ENCODE results near the gene LY86.

The LY86 gene

GRCh38 chr6:6570929-6571671 lies 17.4 kb upstream of the LY86 start:
- no peak for DNase-seq

DNA sequence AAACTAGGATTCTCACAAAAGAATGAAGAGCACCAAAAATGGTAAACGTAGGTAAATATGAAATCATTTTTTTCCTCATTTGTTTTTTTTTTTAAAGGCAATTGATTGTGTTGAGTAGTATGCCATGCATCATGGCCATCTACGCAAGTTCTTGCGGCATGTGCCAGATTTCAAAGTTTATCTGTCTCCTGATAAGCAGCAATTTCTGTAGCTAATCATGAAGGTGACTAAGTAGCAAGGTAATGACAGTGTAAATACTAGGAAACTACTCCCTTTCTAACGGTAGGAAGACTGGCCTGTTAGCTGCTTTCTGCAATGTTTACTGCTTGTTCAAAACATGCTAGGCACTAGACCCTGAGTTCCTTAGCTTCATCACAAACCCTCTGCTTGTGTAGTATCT lies 13.4 kb upstream of the LY86 start:
- DNase-seq = no peak

- no peak for DNase-seq
These were observed 10.8 kb upstream of the LY86 start for GRCh38 chr6:6577735-6578134.

GRCh38 chr6:6579281-6579680 lies 9.2 kb upstream of the LY86 start:
- no peak for DNase-seq

- DNase-seq = no peak
These were observed 8.2 kb upstream of the LY86 start for GRCh38 chr6:6580225-6580856.

DNA sequence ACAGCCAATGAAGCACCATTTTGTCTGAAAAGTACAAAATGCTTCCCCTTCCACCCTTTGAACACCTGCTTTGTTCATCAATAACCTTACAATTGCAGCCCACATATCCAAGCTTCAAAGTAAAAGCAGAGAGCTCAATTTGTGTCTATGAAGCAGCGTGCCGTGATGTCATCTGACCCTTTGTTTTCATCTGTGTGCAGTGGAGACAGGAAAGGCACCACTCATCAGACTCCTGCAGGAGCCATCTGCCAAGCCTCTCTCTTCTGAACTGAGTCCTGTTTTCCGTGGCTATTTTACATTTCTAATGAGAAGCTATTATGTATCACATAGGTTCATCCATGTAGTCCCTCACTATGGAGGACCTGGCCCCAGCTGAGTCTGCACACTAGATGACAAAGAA lies 7.5 kb upstream of the LY86 start:
- DNase-seq = peak; percentile 41

GRCh38 chr6:6582131-6582530 lies 6.4 kb upstream of the LY86 start:
- no peak for DNase-seq

DNA sequence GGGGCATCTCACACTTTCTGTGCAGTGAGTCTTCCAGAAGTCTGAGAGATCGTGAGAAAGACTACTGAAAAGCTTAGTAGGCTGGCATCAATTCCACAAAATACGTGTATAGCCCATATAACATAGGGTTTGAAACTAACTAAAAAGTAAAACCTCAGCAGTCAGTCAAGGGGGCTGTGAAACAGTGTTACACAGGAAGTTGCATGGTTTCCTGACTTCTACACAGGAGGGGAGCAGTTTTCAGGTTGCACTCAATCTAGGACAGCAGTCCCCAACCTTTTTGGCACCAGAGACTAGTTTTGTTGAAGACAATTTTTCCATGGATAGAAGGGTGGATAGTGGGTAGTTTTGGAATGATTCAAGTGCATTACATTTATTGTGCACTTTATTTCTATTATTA lies 4.7 kb upstream of the LY86 start:
- no peak for DNase-seq

DNA sequence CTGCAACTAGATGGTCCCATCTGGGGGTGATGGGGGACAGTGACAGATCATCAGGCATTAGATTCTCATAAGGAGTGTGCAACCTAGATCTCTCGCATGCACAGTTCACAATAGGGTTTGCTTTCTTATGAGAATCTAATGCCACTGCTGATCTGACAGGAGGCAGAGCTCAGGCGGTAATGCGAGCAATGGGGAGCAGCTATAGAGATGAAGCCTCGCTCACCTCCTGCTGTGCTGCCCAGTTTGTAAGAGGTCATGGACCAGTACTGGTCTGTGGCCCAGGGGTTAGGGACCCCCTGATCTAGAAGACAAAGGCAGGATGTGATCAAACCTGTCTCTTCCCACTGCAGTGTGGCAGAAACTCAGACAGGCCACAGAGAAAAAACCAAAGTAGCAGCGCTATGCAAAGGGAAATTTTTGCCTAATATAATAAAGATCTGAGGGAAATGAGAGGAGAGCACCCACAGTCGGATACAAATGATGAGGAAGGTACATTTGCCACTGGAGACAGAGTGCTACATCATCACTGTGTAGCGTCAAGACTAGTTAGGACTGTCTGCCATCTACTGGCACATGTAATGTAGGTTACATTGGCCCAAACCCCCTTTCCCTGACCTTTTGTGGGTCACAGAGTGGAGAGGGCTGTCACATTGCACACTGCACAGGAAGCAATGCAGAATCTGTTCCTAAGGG lies 4.1 kb upstream of the LY86 start:
- no peak for DNase-seq

GRCh38 chr6:6585003-6585311 lies 3.6 kb upstream of the LY86 start:
- no peak for DNase-seq

DNA sequence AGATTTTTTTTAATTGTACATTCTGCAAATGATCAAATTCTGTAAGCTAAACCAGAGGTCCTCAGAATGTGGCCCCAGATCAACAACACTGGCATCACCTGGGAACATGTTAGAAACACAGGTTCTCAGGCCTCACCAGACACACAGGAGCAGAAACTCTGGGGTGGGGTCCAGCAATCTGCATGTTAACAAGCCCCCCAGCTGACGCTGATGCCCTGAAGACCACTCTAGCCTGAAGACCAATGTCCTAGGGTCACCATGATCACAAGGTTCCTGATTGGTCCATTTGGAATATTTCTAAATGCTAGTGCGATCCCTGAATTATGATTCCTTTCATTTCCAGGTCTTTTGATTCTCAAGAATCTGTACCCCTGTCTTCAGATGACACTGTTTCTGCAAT lies 2.4 kb upstream of the LY86 start:
- no peak for DNase-seq

GRCh38 chr6:6586671-6587526 lies 1.6 kb upstream of the LY86 start:
- DNase-seq = no peak

DNA sequence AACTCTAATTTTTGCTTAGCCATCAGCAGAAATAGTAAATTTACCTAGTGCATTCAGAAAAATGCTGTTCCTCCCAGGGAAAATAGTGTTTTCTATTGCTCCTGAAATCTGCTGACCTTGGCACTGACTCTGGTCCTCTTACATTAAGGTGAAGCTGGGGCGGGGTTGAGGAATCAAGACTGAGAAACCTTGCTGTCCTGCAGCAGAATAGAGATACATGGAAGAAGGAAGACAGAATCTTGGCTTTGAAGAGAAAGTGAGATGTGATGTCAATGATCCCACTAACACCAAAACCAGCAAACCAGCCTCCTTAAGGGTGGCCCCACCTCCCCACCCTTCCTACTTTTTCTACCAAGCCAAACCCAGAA lies 840 bp upstream of the LY86 start:
- DNase-seq = no peak

- DNase-seq = no peak
These were observed 597 bp downstream of the LY86 start for GRCh38 chr6:6588924-6589709.

- DNase-seq = no peak
These were observed 2.0 kb downstream of the LY86 start for GRCh38 chr6:6590530-6590929.

DNA sequence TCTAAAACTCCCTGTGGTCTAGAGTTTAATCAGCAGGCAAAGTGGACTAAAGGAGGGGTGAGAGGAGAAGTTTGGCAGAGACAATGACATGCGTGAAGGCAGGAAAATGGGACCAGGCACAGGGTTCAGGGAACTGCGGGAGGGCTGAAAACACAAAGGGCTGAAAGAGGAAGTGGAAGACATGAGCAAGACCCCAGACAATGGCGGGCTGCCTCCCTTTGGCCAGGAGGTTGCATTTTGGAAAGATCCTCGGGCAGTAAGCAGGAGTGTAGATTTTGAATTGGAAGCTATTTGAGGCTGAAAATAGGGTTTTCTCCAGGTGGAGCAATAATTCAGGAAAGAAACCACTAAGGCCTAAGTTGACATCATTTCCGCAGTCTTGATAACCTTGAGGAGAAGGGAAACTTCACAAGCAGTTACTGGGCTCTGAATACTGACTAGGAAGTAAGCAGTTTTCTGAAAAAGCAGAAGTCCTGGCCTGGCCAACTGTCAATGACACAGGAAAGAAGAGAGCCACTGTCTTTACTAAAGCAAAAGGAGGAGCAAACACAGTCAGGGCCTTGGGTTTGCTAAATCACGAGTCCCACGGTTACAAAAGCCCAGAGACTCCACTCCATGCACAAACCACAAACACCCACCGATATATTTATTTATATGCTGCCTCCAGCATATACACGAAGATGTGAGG lies 3.4 kb downstream of the LY86 start:
- DNase-seq = no peak

- DNase-seq = no peak
These were observed 4.4 kb downstream of the LY86 start for GRCh38 chr6:6592826-6593475.

GRCh38 chr6:6593867-6594468 lies 5.4 kb downstream of the LY86 start:
- no peak for DNase-seq

DNA sequence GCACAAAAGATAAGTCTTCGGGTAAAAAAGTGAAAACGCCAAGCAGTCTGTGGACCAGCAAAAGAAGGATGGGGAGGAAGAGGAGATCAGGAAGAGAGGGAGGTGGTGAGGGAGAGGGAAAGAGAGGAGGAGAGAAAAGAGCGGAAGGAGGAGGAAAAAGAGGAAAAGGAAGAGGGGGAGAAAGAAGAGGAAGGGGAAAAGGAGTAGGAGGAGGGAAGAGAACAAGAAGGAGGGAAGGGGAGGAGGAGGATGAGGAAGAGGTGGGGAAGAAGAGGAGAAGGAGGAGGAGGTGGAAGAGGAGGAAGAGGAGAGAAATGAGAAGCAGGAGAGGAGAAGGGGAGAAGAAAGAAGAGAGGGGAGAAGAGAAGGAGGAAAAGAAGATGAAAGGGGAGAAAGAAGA lies 6.5 kb downstream of the LY86 start:
- DNase-seq = no peak

GRCh38 chr6:6595952-6596351 lies 7.4 kb downstream of the LY86 start:
- no peak for DNase-seq
